Activated naive CD4-positive, alpha-beta T cell treated with anti-CD3 and anti-CD28 coated beads for 36 hours (primary cell): ENCODE data around the gene PLA2G2D. TPM values are rescaled to one million over a fixed set of nuclear protein-coding genes. Genes with fewer than 3 reads are reported as not detected.
A peak's percentile ranks its signal among the peaks of the same experiment; 100 is the strongest.

ENCODE experiments used
- CTCF ChIA-PET: fragments of 350-600 bp; sonication (Branson Sonifier 250); formaldehyde crosslinking; loops from one replicate; lab custom pipeline; 2021; ENCODE audit warnings: antibody characterized with exemption; lab: Charles Lee
- DNase-seq: peaks from one replicate; pipeline ENCODE4 v3.0.0-alpha.2; 2020
- H3K27ac Mint-ChIP-seq: one replicate; pipeline ENCODE4 v1.8.0; 2021; ENCODE audit warnings: mild to moderate bottlenecking, mixed read lengths
- H3K27me3 Mint-ChIP-seq: one replicate; pipeline ENCODE4 v1.8.0; 2021; ENCODE audit warnings: low read depth, mixed read lengths
- H3K36me3 Mint-ChIP-seq: one replicate; pipeline ENCODE4 v1.8.0; 2021; ENCODE audit warnings: low read depth, mixed read lengths
- H3K4me1 Mint-ChIP-seq: one replicate; pipeline ENCODE4 v1.8.0; 2021; ENCODE audit warnings: low read depth, mixed read lengths
- H3K4me3 Mint-ChIP-seq: one replicate; pipeline ENCODE4 v1.8.0; 2021; ENCODE audit warnings: mild to moderate bottlenecking, moderate library complexity, mixed read lengths
- H3K9me3 Mint-ChIP-seq: one replicate; pipeline ENCODE4 v1.8.0; 2021; ENCODE audit warnings: mixed read lengths
- intact Hi-C: fragments of 100-400 bp; cut with micrococcal nuclease; formaldehyde crosslinking; loops from one replicate; pipeline ENCODE4 v1.15.1; 2023
- total RNA-seq, 2 experiments: library from RNA; stranded (reverse); gene quantifications; one replicate each; pipeline ENCODE4 v1.2.3, GENCODE V29; 2021

PLA2G2D gene
- total RNA-seq, 2 experiments from 2014 or later, result 0.19 to 0.35 TPM

GRCh38 chr1:20124456-20125057 lies 5.2 kb upstream of the PLA2G2D start:
- no peak for DNase-seq
- H3K4me3 Mint-ChIP-seq, result no peak overlapping the region

GRCh38 chr1:20123722-20124455 lies 4.6 kb upstream of the PLA2G2D start:
- Mint-ChIP-seq H3K9me3 (no peaks in the 10 kb centered on the region), H3K27me3 (no peaks in the 10 kb centered on the region), H3K4me3 (no peak overlapping the region), H3K36me3 (no peaks in the 10 kb centered on the region), H3K27ac (no peak overlapping the region), H3K4me1 (no peaks in the 10 kb centered on the region)
- CTCF ChIA-PET, result interaction anchor here (0.7 kb wide), 1 partner anchor 675 kb away, joined by 3 read pairs; no protein-coding TSS in a partner anchor
- DNase-seq, result no peak
- intact Hi-C loops, result no loop called here

More at GRCh38 chr1:20124456-20125057, 5.2 kb upstream of the PLA2G2D start:
- Mint-ChIP-seq H3K36me3 (no peaks in the 10 kb centered on the region), H3K4me1 (no peaks in the 10 kb centered on the region), H3K9me3 (peaks cover 1% of the 10 kb centered on the region), H3K27me3 (no peaks in the 10 kb centered on the region), H3K27ac (no peak overlapping the region)
- intact Hi-C loops, result no loop called here
- CTCF ChIA-PET, result no interaction called here

GRCh38 chr1:20120796-20121195 lies 1.5 kb upstream of the PLA2G2D start:
- H3K4me1 Mint-ChIP-seq, result no peaks in the 10 kb centered on the region
- CTCF ChIA-PET, result no interaction called here
- H3K27me3 Mint-ChIP-seq, result peaks cover 4% of the 10 kb centered on the region
- no peak overlapping the region for H3K4me3 Mint-ChIP-seq
- intact Hi-C loops, result no loop called here
- H3K36me3 Mint-ChIP-seq, result no peaks in the 10 kb centered on the region
- H3K27ac Mint-ChIP-seq, result no peak overlapping the region
- H3K9me3 Mint-ChIP-seq, result no peaks in the 10 kb centered on the region
- DNase-seq, result no peak

- intact Hi-C loops, result no loop called here
- no peaks in the 10 kb centered on the region for H3K9me3 Mint-ChIP-seq
- H3K27ac Mint-ChIP-seq, result no peak overlapping the region
- DNase-seq, result no peak
- peaks cover 8% of the 10 kb centered on the region for H3K27me3 Mint-ChIP-seq
- CTCF ChIA-PET, result no interaction called here
- H3K4me1 Mint-ChIP-seq, result no peaks in the 10 kb centered on the region
- H3K4me3 Mint-ChIP-seq, result no peak overlapping the region
- no peaks in the 10 kb centered on the region for H3K36me3 Mint-ChIP-seq
Measured at GRCh38 chr1:20117236-20117635, 2.1 kb downstream of the PLA2G2D start.

GRCh38 chr1:20115916-20116315 lies 3.4 kb downstream of the PLA2G2D start:
- CTCF ChIA-PET, result no interaction called here
- H3K9me3 Mint-ChIP-seq, result no peaks in the 10 kb centered on the region
- no peak overlapping the region for H3K27ac Mint-ChIP-seq

GRCh38 chr1:20115479-20115878 lies 3.9 kb downstream of the PLA2G2D start:
- Mint-ChIP-seq H3K9me3 (no peaks in the 10 kb centered on the region), H3K4me3 (no peak overlapping the region), H3K4me1 (no peaks in the 10 kb centered on the region), H3K27me3 (peaks cover 8% of the 10 kb centered on the region), H3K27ac (no peak overlapping the region), H3K36me3 (no peaks in the 10 kb centered on the region)
- CTCF ChIA-PET, result interaction anchor here (1.7 kb wide), 1 partner anchor 37 kb away, joined by 5 read pairs; no protein-coding TSS in a partner anchor
- no peak for DNase-seq
- intact Hi-C loops, result no loop called here

More at GRCh38 chr1:20115916-20116315, 3.4 kb downstream of the PLA2G2D start:
- no peaks in the 10 kb centered on the region for H3K4me1 Mint-ChIP-seq
- DNase-seq, result no peak
- peaks cover 8% of the 10 kb centered on the region for H3K27me3 Mint-ChIP-seq
- intact Hi-C loops, result no loop called here
- no peaks in the 10 kb centered on the region for H3K36me3 Mint-ChIP-seq
- no peak overlapping the region for H3K4me3 Mint-ChIP-seq

GRCh38 chr1:20114021-20114648 lies 5.2 kb downstream of the PLA2G2D start:
- Mint-ChIP-seq H3K4me3 (no peak overlapping the region), H3K36me3 (no peaks in the 10 kb centered on the region), H3K27me3 (peaks cover 11% of the 10 kb centered on the region), H3K27ac (no peak overlapping the region), H3K4me1 (no peaks in the 10 kb centered on the region), H3K9me3 (no peaks in the 10 kb centered on the region)
- CTCF ChIA-PET, result interaction anchor here (1.1 to 1.7 kb wide), 2 partner anchors 12 to 38 kb away, joined by 3 to 5 read pairs; no protein-coding TSS in a partner anchor
- intact Hi-C loops, result no loop called here
- DNase-seq, result no peak

- Mint-ChIP-seq H3K27me3 (peaks cover 11% of the 10 kb centered on the region), H3K4me3 (no peak overlapping the region), H3K4me1 (no peaks in the 10 kb centered on the region), H3K27ac (no peak overlapping the region), H3K9me3 (no peaks in the 10 kb centered on the region), H3K36me3 (no peaks in the 10 kb centered on the region)
- intact Hi-C loops, result no loop called here
- DNase-seq, result no peak
- CTCF ChIA-PET, result no interaction called here
Measured at GRCh38 chr1:20112279-20113000, 6.9 kb downstream of the PLA2G2D start.

- Mint-ChIP-seq H3K27ac (no peak overlapping the region), H3K9me3 (no peaks in the 10 kb centered on the region), H3K27me3 (peaks cover 10% of the 10 kb centered on the region), H3K36me3 (no peaks in the 10 kb centered on the region), H3K4me3 (no peak overlapping the region), H3K4me1 (no peaks in the 10 kb centered on the region)
- intact Hi-C loops, result no loop called here
- CTCF ChIA-PET, result no interaction called here
- DNase-seq, result no peak
Measured at GRCh38 chr1:20111452-20111851, 7.9 kb downstream of the PLA2G2D start.

GRCh38 chr1:20110679-20111078 lies 8.7 kb downstream of the PLA2G2D start:
- Mint-ChIP-seq H3K27ac (no peak overlapping the region), H3K9me3 (no peaks in the 10 kb centered on the region), H3K4me1 (no peaks in the 10 kb centered on the region), H3K27me3 (peaks cover 6% of the 10 kb centered on the region), H3K4me3 (no peak overlapping the region), H3K36me3 (no peaks in the 10 kb centered on the region)
- no peak for DNase-seq
- CTCF ChIA-PET, result interaction anchor here (0.6 to 1.3 kb wide), 2 partner anchors 41 to 43 kb away, joined by 4 read pairs; no protein-coding TSS in a partner anchor
- intact Hi-C loops, result no loop called here

- H3K36me3 Mint-ChIP-seq, result no peaks in the 10 kb centered on the region
- peak; percentile 14 for DNase-seq
- H3K27ac Mint-ChIP-seq, result no peak overlapping the region
- no peaks in the 10 kb centered on the region for H3K9me3 Mint-ChIP-seq
- no peaks in the 10 kb centered on the region for H3K4me1 Mint-ChIP-seq
- intact Hi-C loops, result no loop called here
- no peak overlapping the region for H3K4me3 Mint-ChIP-seq
- H3K27me3 Mint-ChIP-seq, result peaks cover 3% of the 10 kb centered on the region
- CTCF ChIA-PET, result interaction anchor here (1.2 to 1.3 kb wide), 2 partner anchors 42 to 43 kb away, joined by 4 read pairs; no protein-coding TSS in a partner anchor
Measured at GRCh38 chr1:20109223-20109856, 10.0 kb downstream of the PLA2G2D start.
